HT1080 (cell line): ENCODE measurements around the gene PAXIP1. TPM values are rescaled to one million over a fixed set of nuclear protein-coding genes. Genes with fewer than 3 reads are reported as not detected.
"Not testable (repeated sequence)": the region's sequence is repeated elsewhere in the genome, so short reads cannot be mapped to it uniquely, and the experiment has no call there.

Source experiments
- DNase-seq: peaks from one replicate; pipeline ENCODE4 v3.0.0-alpha.2; 2015; ENCODE audit warnings: low read depth
- total RNA-seq: library from RNA; depleted of rRNA; stranded (reverse); fragments of >200 nt; shearing (Covaris generic); gene quantifications from 2 replicates; pipeline ENCODE4 v1.2.3, GENCODE V29; 2014

Gene PAXIP1
- total RNA-seq, 1 experiment from 2014 or later: 18.0 TPM

DNA sequence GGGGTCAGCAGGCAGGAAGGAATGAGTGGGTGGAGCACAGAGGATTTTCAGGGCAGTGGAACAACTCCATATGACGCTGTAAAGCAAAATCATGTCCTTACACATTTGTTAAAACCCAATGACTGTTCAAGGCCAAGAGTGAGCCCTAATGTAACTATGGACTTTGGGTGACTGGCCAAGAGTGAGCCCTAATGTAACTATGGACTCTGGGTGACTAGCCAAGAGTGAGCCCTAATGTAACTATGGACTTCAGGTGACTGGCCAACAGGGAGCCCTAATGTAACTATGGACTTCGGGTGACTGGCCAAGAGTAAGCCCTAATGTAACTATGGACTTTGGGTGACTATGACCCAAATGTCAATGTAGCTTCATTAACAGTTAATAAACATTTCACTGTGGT is 52.0 kb downstream of the PAXIP1 start:
- no peak for DNase-seq

DNA sequence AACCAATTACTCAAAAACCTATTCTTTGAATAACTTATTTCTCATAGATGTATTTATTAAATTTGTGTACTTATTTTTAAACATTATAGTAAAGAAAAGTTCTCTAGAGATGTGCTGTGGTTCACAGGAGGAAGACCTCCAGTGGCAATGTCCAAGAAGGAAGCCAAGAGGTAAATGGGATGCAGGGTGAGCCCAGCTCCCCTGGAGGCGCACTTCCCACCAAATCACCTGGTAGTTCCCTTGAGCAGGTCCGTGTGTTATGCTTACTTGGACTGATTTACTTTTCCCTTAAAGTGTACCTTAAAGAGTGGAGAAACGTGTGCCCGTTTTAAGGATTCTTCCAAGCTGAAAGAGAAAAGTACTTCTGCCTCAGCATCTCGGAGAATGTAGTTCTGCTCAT is 55.3 kb downstream of the PAXIP1 start:
- no peak for DNase-seq

DNA sequence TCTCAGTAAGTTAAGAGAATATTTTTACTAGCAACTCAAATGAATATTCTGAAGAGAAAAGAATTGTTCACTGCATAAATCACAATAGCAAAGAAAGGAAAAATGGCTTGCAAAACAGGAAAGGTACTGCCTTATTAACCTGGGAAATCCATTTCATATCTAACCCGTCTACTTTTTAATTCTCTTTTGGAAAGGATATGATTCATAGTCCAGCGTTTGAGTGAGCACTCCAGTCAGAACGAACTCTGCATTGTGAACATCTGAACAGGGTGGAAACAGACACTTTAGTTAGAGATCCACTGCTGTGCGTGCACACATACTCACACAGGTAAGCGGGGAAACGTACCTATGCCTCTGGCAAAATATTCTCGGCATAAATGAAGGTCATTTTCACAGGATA is 56.8 kb downstream of the PAXIP1 start:
- DNase-seq: no peak

DNA sequence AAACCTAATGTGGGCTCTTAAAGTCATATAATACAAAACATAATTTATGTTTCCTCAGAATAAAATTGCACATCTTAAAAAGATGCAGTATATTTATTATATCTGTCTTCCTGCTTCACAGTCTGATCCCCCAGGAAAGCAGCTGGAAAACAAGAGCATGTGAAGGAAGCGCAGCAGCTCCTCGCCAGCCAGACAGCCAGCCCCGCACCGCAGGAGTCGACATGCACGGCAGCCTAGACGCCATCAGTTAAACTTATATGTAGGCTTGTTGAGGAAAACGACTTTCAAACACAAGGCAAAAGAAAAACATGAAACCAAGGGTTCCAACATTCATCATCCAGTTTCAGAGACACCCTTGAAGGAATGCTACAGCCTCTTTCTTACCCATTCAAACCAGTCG is 59.0 kb downstream of the PAXIP1 start:
- DNase-seq: no peak

DNA sequence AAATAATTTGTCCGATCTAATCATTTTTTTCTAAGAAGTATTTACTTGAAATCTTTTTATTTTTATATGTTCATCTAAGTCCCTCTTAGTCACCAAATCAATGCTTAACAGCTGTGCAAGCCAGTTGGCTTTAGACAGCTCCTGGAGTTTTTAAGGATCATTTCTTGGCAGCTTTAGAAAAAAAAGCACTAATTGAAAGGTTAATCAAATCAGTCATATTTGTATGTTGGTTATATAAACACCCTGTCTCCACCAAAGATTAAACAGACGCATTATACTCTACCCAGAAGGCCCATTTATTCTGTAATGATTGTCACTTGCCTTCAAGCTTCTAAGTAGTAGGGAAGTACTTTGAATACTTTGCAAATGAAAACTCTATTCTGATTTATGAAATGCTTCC is 60.2 kb downstream of the PAXIP1 start:
- no peak for DNase-seq

DNA sequence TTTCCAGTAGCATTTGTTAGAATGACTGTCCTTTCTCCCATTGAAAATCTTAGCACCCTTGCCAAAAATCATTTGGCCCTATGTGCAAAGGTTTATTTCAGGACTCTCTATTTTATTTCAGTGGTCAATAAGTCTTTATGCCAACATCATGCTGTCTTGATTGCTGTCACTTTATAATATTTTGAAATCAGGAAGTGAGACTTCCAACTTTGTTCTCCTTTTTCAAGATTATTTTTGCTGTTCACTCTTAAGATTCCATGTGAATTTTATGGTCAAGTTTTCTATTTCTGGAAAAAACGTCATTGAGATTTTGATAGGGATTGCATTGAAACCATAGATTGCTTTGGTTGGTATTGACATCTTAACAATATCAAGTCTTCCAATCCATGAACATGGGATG is 65.1 kb downstream of the PAXIP1 start:
- DNase-seq: no peak

DNA sequence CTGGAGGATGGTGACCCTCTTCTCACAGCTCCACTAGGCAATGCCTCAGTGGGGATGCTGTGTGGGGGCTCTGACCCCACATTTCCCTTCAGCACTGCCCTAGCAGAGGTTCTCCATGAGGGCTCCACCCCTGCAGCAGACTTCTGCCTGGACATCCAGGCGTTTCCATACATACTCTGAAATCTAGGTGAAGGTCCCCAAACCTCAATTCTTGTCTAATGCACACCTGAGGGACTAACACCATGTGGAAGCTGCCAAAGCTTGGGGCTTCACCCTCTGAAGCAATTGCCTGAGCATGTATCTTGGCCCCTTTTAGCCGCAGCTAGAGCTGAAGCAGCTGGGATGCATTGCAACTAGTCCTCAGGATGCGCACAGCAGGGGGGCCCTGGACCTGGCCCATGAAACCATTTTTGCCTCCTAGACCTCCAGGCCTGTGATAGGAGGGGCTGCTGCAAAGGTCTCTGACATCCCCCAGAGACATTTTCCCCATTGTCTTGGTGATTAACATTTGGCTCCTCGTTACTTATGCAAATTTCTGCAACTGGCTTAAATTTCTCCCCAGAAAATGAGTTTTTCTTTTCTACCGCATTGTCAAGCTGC is 68.5 kb downstream of the PAXIP1 start:
- not testable (repeated sequence) for DNase-seq

DNA sequence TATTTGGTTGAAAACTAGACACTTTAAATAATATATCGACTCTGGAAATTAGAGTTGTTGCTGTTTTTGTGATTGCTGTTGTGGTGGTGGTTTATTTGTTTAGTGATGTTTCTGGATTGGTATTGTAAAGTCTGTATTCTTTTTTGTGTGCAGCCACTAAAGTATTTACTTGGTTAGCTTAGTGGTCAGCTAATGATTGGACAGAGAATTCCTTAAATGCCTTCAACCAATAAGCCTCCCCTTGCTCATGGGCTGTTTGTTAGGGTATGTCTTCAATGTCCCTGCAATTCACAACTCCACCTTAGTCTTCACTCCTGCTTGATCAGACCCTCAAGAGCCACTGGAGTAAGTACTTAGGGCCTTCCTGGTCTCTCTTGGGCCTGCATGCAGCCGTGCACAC is 71.0 kb downstream of the PAXIP1 start:
- DNase-seq: no peak

DNA sequence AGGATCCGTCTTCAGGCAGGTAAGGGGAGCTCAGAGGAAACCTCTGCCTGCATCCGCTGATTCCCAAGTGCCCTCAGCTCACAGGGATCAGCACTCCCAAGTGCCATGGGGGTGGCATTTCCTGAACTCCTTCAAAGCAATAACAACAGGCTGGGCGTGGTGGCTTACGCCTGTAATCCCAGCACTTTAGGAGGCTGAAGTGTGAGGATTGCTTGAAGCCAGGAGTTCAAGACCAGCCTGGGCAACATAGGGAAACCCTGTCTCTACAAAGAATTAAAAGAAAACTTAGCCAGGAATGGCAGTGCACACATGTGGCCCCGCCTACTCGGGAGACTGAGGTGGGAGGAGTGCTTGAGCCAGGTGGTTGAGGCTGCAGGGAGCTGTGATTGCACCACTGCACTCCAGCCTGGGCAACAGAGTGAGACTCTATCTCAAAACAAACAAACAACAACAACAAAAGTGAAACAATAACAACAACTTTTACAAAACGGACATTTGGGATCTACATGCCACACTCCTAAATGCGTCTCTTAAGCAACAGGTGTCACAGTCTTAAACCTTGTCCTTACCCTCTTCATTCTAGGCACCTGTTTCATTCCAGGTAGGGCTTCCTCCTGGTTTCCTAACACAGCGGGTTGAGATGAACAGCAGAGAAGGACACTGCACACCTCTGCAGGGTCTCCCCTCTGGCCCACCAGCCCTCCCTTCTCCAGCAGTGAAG is 73.8 kb downstream of the PAXIP1 start:
- DNase-seq: peak; percentile 27

DNA sequence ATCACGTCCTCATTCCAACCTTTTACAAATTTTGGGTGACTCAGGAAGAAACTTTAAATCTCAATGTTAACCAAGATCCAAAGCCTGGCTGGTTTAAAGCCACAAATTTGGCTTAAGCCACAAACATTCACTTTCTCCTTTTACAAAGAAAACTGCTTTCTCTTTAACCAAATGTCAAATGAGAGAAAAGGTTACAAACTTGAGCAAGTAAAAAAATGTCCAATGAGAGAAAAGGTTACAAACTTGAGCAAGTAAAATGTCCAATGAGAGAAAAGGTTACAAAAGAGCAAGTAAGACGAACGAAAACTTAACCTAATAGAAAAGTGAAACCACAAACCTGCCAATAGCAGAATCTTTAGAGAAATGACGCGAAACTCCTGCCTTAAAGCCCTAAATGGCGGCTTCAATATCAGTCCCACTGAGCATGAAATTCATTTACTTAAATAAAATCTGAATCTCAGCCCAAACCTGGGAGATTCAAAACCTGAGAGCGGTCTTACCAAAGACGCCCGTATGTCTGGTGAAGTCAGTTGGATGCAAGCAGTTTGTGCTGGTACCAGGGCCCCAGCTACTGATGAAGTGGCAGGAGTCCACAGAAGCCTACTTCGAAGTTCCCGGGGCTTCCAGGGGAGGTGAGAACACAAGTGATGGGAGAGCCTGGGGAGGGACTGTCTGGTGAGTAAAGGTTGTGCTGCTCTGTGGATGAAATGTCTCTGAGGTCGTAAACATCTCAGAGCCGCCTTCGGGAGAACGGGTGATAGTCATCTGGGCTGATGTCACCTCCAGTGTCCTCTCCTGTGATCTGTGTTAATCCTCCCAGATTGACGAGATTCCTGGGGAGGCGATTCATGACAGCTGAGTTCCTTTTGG is 74.6 kb downstream of the PAXIP1 start:
- DNase-seq: peak; percentile 94

DNA sequence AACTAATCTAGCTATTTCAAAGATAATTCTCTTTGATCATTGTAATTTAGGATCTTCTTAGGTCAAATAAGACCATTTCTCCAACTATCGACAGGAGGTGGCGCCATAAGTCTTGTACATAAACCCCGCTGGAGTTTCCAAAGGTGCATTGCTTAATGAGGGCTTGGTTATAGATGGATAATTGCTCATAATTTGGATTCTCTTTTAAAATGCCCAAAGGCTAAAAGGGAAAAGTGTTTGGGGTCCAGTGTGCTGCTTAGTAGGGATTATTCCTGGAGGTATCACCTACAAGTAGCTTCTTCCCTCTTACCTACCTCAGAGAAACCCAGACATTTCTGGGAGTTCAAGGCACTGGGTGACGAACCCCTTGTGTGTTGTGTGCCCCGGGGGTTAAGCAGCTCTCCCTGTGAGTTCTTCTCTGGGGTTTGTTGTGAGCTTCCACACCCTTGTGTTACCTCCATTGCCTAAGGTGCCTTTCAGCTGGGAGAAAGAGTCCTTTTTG is 75.2 kb downstream of the PAXIP1 start:
- peak; percentile 61 for DNase-seq

DNA sequence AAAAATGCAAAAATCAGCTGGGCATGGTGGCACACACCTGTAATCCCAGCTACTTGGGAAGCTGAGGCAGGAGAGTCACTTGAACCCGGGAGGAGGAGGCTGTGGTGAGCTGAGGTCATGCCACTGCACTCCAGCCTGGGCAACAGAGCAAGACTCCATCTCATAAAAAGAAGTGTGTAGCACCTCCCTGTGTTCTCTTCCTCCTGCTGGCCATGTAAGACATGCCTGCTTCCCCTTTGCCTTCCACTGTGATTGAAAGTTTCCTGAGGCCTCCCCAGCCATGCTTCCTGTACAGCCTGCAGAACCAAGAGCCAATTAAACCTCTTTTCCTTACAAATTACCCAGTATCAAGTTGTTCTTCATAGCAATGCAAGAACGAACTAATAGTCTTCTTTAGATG is 80.5 kb downstream of the PAXIP1 start:
- not testable (repeated sequence) for DNase-seq

DNA sequence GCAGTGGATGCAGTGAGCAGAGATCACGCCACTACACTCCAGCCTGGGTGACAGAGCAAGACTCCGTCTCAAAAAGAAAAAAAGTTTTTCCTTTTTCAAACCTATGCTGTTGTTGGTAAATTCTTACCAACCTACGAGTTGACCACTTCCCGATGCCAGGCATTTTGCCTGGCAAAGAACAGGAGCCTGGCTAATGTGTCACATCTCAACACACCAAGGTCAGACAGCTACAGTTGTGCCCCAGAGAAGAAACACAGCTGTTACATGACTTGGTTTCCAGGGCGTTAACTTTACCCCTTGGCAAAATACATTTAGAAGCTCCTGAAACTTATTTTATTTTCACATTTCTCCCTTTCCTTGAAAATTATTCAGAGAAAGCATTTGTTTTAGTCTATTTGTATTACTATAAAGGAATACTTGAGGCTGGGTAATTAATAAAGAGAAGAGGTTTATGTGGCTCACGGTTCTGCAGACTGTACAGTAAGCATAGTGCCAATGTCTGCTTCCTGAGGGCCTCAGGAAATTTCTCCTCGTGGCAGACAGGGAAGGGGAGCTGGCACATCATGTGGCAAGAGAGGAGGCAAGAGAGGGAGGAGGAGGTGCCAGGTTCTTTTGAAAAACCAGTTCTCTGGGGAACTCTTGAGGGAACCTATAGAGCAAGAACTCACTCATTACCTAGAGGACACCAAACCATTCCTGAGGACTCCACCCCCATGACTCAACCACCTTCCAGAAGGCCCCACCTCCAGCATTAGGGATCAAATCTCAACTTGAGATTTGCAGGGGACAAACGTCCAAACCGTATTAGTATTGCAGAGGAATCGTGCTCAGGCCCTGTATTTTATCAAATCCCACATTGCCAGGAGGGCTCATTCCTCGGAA is 83.3 kb downstream of the PAXIP1 start:
- no peak for DNase-seq

DNA sequence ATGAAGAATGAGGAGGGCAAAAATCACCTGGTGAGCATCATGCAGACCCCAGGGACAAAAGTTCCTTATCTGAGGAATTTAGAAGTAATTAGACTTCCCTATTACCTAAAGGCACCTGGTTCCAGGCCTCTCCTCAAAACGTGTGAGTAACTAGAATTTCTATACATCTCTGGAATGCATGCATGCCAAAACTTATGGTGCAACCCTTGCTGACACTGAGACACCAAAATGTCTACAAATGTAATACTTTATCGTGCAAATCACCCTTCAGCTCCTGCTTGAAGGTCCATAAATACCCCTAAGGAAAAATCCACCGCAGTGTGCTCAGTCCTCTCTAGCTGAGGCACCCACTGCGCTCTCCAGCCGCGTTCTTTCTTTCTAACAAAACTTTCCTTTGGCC is 84.2 kb downstream of the PAXIP1 start:
- no peak for DNase-seq

DNA sequence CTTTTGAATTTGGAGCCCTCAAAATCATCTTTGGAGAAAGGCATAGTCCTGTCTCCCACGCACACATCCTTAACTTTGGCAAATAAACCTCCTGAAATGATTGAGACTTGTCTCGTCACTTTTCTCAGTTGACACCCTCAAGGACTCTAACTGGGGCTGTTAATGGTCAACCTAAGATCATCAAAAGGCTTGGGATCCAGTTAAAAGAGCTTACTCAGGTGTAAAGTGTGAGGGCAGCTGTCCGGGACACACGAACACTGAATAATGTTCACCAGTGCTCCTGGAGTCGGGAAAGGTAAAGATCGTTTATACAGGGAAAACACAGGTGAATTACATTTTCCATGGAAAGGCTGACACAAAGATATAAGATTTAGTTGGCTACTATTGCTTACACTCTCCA is 84.7 kb downstream of the PAXIP1 start:
- no peak for DNase-seq

DNA sequence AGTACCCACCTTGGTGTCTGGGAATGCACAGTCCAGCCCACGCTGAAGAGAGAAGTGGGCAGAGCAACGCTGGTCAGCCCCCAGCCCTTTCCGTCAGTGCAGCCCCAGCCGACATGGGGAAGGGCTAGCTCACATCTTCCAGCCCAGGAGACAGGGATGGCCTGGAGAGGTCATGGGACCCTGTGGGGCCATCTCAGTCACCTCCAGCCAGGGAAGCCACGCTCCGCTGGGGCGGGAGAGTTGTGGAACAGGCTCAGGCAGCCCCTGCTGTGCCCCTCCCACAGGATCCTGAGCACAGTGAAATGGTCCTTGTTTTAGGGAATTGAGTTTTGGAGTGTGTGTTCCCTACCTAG is 85.1 kb downstream of the PAXIP1 start:
- no peak for DNase-seq

DNA sequence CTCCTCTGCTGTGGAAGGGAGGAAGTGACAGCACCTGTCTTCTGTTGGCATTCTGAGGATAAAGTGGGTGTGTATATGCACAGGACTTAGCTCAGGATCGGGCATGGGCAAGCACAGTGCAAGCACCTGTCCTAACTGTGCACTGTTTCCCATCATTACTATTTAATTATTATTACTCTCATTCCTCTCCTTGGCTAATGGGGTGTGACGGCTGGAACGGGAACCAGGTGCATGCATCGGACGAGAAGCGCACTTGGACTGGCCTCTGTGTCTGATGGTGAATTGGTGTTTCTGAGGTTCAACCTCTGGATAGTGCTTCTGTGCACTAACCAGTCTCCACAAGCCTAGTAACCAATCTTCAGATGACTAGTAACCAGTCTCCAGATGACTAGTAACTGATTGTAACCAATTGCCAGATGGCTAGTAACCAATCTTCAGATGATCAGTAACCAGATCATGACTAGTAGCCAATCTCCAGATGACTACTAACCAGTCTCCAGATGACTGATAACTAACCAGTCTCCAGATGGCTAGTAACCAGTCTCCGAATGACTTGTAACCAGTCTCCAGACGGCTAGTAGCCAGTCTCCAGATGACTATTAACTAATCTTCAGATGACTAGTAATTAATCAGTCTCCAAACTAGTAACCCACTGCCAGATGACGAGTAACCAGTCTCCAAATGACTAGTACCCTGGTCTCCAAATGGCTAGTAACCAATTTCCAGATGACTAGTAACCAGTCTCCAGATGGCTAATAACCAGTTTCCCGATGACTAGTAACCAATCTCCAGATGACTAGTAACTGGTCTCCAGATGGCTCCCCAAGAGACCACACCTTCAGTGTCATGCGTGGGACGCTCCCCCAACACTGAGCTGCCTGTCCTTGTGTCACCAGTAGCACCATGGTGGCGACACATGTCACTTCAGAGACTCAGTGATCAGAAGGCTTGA is 85.8 kb downstream of the PAXIP1 start:
- DNase-seq: no peak

DNA sequence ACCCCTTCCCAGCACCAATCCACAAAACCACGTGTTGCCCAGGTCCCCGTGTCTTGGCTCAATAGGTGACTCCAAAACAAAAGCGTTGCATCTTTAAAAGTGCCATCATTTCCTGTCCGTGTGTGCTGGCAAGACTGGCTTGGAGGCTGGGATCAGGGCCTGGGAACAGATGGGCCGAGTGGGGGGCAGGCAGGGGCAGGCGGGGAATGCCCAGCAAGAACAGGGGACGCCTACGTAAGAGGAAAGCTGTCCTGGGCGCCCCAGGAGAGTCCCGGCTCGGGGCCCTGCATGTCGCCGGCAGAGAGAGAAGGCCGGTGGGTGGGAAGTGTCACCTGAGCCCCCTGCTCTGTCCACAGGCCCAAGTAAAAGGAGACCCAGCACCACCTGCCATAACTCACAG is 86.5 kb downstream of the PAXIP1 start:
- no peak for DNase-seq

DNA sequence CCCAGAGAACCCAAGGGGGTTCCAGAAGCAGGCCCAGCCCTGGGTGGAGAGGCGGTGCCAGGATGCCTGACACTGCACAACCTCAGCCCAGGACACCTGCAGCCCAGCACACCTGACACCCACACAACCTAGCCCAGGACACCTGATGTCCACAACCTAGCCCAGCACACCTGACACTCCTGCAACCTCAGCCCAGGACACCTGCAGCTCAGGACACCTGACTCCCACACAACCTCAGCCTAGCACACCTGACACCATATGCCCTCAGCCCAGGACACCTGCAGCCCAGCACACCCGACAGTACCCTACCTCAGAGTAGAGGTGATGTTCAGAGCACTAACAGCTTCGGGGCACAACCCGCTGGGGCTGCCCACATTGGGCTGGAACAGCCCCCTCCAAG is 87.3 kb downstream of the PAXIP1 start:
- no peak for DNase-seq

DNA sequence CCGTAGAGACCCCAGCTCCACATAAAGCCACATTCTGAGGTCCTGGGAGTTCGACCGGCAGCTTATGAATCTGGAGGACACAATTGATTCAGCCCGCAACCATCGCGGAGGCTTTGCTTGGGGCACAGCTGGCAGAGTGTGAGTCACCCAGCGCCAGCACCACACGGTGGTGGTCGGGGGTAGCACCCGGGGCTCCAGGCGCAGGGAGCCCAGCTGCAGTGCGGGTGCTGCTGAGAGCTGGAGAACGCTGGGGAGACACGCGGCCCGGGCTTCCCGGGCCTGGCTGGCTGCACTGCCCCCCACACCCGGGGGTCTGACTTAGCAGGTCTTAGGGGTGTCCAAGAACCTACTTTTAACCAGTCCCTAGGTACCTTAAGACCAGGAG is 87.9 kb downstream of the PAXIP1 start:
- DNase-seq: peak; percentile 12
